HT-29 (cell line): ENCODE measurements around the gene FGFR2. TPM values are rescaled to one million over a fixed set of nuclear protein-coding genes. Genes with fewer than 3 reads are reported as not detected.

ENCODE experiments used
- DNase-seq: peaks from one replicate; pipeline ENCODE4 v3.0.0-alpha.2; 2015; ENCODE audit warnings: low spot score
- total RNA-seq: library from RNA; depleted of rRNA; stranded (reverse); fragments of >200 nt; shearing (Covaris generic); gene quantifications from 2 replicates; pipeline ENCODE4 v1.2.3, GENCODE V29; 2014

The FGFR2 gene
- total RNA-seq, 1 experiment from 2014 or later, result 31.9 TPM

GRCh38 chr10:121590772-121591171, 7.5 kb downstream of the FGFR2 start:
- DNase-seq, result no peak

GRCh38 chr10:121589553-121589952, 8.7 kb downstream of the FGFR2 start:
- DNase-seq, result no peak

GRCh38 chr10:121583857-121584256, 14.4 kb downstream of the FGFR2 start:
- no peak for DNase-seq

- DNase-seq, result no peak
Measured at GRCh38 chr10:121583258-121583657, 15.0 kb downstream of the FGFR2 start.

- no peak for DNase-seq
Measured at GRCh38 chr10:121580276-121581116, 17.7 kb downstream of the FGFR2 start.

- peak; percentile 19 for DNase-seq
Measured at GRCh38 chr10:121579656-121580055, 18.6 kb downstream of the FGFR2 start.

GRCh38 chr10:121578965-121579364, 19.3 kb downstream of the FGFR2 start:
- DNase-seq, result no peak

- DNase-seq, result no peak
Measured at GRCh38 chr10:121578298-121578697, 19.9 kb downstream of the FGFR2 start.

GRCh38 chr10:121577568-121577967, 20.7 kb downstream of the FGFR2 start:
- no peak for DNase-seq

GRCh38 chr10:121576139-121576538, 22.1 kb downstream of the FGFR2 start:
- DNase-seq, result no peak

GRCh38 chr10:121574519-121575166, 23.6 kb downstream of the FGFR2 start:
- no peak for DNase-seq

- DNase-seq, result no peak
Measured at GRCh38 chr10:121573538-121573941, 24.7 kb downstream of the FGFR2 start.

- no peak for DNase-seq
Measured at GRCh38 chr10:121572859-121573537, 25.2 kb downstream of the FGFR2 start.

- no peak for DNase-seq
Measured at GRCh38 chr10:121570315-121570714, 27.9 kb downstream of the FGFR2 start.

GRCh38 chr10:121568275-121568674, 30.0 kb downstream of the FGFR2 start:
- no peak for DNase-seq

- no peak for DNase-seq
Measured at GRCh38 chr10:121567569-121567968, 30.7 kb downstream of the FGFR2 start.

GRCh38 chr10:121566755-121567154, 31.5 kb downstream of the FGFR2 start:
- DNase-seq, result no peak

GRCh38 chr10:121559326-121560026, 38.8 kb downstream of the FGFR2 start:
- DNase-seq, result no peak

GRCh38 chr10:121558238-121558637, 40.0 kb downstream of the FGFR2 start:
- DNase-seq, result no peak

- DNase-seq, result no peak
Measured at GRCh38 chr10:121556918-121557573, 41.2 kb downstream of the FGFR2 start.

- no peak for DNase-seq
Measured at GRCh38 chr10:121556455-121556854, 41.8 kb downstream of the FGFR2 start.
